ENCODE measurements around the gene CCDC187. TPM values are rescaled to one million over a fixed set of nuclear protein-coding genes. Genes with fewer than 3 reads are reported as not detected.

The CCDC187 gene
- total RNA-seq, 2 donors from 2014 or later: 0.04 to 0.09 TPM

DNA sequence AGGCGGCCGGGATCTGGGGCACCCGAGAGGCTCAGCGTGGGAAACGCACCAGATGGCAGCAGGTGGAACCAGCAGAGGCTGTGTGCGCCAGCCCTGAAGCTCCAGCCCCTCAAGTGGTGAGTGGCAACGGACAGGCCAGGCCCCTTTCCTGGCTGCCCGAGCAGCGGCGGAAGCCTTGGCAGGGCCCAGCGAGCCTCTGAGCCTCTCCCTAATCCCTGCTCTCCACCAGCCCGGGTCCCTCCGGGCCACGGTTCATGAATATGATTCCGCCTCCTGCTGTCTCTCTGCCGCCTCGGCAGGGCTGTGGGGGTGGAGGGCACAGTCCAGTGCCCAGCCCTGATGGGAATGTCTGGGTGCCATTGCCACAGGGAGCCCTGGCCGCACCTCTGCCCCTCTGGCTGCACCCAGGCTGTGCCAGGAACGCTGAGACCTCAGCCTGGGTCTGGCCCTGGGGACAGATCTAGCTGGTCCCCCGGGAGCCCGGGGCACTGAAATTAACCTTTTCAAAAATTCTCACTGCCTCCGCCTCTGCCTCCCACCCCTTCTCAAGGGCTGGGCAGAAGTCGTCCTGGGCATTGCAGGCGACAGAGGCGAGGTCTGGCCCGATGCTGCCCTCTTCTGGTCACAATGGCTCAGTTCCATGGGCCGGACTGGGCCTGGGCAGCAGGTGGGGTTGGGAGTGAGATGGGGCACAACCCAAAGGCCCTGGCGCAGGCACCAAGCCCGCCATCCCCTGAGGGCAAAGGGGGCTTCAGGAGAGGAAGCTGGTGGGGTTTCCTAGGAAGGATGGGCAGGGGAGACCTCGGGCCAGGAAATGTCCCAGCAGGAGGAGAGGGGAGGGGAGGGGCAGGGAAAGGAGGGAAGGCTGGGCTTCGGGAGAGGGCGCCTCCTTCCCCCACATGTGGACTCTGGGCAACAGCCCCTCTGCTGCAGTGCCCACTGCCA lies 20.3 kb downstream of the CCDC187 start:
- Mint-ChIP-seq H3K4me3 (no peak overlapping the region), H3K36me3 (ENCODE audit: low read depth) (no peaks in the 10 kb centered on the region), H3K27me3 (ENCODE audit: insufficient read depth) (no peaks in the 10 kb centered on the region), H3K27ac (no peak overlapping the region), H3K4me1 (no peaks in the 10 kb centered on the region), H3K9me3 (no peaks in the 10 kb centered on the region)
- WGBS, 2 experiments (ENCODE audit: insufficient coverage in 1 of 2, insufficient read length in 1 of 2): 57 to 58% methylated on average over 23 to 32 of the region's 32 CpGs
- Histone ChIP-seq H3K27me3 (ENCODE audit: control insufficient read depth, insufficient read depth, low read length, poor library complexity, severe bottlenecking) (no peaks in the 10 kb centered on the region), H3K27ac (ENCODE audit: low read depth, low read length) (no peak overlapping the region), H3K36me3 (ENCODE audit: control insufficient read depth, insufficient read depth, low read length) (no peaks in the 10 kb centered on the region), H3K4me1 (ENCODE audit: control insufficient read depth, insufficient read depth, low read length) (no peaks in the 10 kb centered on the region), H3K4me3 (ENCODE audit: low read length) (no peak overlapping the region), H3K9me3 (ENCODE audit: control insufficient read depth, low read length) (no peaks in the 10 kb centered on the region), H3K9ac (ENCODE audit: extremely low read depth, low read length, poor library complexity, severe bottlenecking) (no peak overlapping the region)
- TF ChIP-seq CTCF (conservative IDR thresholded peaks at IDR 0.05): peak; percentile 90
- peak; percentile 96 for DNase-seq

DNA sequence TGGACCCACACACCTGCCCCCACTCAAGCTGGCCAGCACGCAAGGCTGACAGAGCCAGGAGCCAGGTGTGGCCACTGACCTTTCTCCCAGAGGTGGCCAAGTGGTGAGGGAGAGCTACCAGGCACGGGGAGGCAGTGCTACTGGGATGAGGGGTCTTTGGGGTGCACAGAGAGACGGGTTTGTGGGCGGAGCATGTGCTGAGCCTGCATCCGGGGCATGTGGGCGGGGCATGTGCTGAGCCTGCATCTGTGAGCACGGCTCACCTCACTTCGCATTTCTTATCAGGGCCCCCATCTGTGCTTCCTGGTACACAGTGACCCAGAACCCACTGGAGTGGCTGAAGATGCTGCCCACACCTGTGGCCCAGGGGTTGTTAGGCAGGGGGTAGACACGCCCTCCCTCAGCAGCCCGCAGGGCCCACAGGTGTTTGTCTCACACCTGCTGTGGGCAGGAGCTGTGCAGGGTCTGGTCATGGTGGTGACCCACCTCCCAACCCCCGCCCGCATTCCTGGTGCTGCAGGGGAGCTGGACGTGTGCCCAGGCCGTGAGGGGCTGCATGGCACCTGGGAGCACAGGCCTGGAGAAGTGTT lies 21.5 kb downstream of the CCDC187 start:
- H3K9me3 Mint-ChIP-seq: no peaks in the 10 kb centered on the region
- no peaks in the 10 kb centered on the region for H3K36me3 Mint-ChIP-seq (ENCODE audit: low read depth)
- H3K9ac ChIP-seq (ENCODE audit: extremely low read depth, low read length, poor library complexity, severe bottlenecking): no peak overlapping the region
- H3K27me3 ChIP-seq (ENCODE audit: control insufficient read depth, insufficient read depth, low read length, poor library complexity, severe bottlenecking): no peaks in the 10 kb centered on the region
- no peaks in the 10 kb centered on the region for H3K27me3 Mint-ChIP-seq (ENCODE audit: insufficient read depth)
- no peaks in the 10 kb centered on the region for H3K4me1 ChIP-seq (ENCODE audit: control insufficient read depth, insufficient read depth, low read length)
- WGBS, 2 experiments (ENCODE audit: insufficient coverage in 1 of 2, insufficient read length in 1 of 2): 92 to 95% methylated on average over 10 to 14 of the region's 14 CpGs
- no peak overlapping the region for H3K27ac Mint-ChIP-seq
- DNase-seq: no peak
- no peaks in the 10 kb centered on the region for H3K4me1 Mint-ChIP-seq
- TF ChIP-seq CTCF (conservative IDR thresholded peaks at IDR 0.05): no peak
- H3K9me3 ChIP-seq (ENCODE audit: control insufficient read depth, low read length): no peaks in the 10 kb centered on the region
- no peak overlapping the region for H3K4me3 Mint-ChIP-seq
- no peaks in the 10 kb centered on the region for H3K36me3 ChIP-seq (ENCODE audit: control insufficient read depth, insufficient read depth, low read length)
- H3K27ac ChIP-seq (ENCODE audit: low read depth, low read length): no peak overlapping the region
- H3K4me3 ChIP-seq (ENCODE audit: low read length): no peak overlapping the region

- H3K36me3 ChIP-seq (ENCODE audit: control insufficient read depth, insufficient read depth, low read length): no peaks in the 10 kb centered on the region
- H3K4me1 ChIP-seq (ENCODE audit: control insufficient read depth, insufficient read depth, low read length): no peaks in the 10 kb centered on the region
- H3K27me3 Mint-ChIP-seq (ENCODE audit: insufficient read depth): no peaks in the 10 kb centered on the region
- H3K27ac Mint-ChIP-seq: no peak overlapping the region
- no peak overlapping the region for H3K9ac ChIP-seq (ENCODE audit: extremely low read depth, low read length, poor library complexity, severe bottlenecking)
- no peak overlapping the region for H3K27ac ChIP-seq (ENCODE audit: low read depth, low read length)
- no peak overlapping the region for H3K4me3 ChIP-seq (ENCODE audit: low read length)
- no peaks in the 10 kb centered on the region for H3K4me1 Mint-ChIP-seq
- no peak overlapping the region for H3K4me3 Mint-ChIP-seq
- no peaks in the 10 kb centered on the region for H3K27me3 ChIP-seq (ENCODE audit: control insufficient read depth, insufficient read depth, low read length, poor library complexity, severe bottlenecking)
- DNase-seq: no peak
- 90 to 92% methylated on average over 24 to 39 of the region's 39 CpGs for WGBS, 2 experiments (ENCODE audit: insufficient coverage in 1 of 2, insufficient read length in 1 of 2)
- TF ChIP-seq CTCF (conservative IDR thresholded peaks at IDR 0.05): no peak
- no peaks in the 10 kb centered on the region for H3K9me3 Mint-ChIP-seq
- H3K9me3 ChIP-seq (ENCODE audit: control insufficient read depth, low read length): no peaks in the 10 kb centered on the region
- no peaks in the 10 kb centered on the region for H3K36me3 Mint-ChIP-seq (ENCODE audit: low read depth)
Measured at GRCh38 chr9:136281421-136282271, 22.2 kb downstream of the CCDC187 start.

Measured in endodermal cell (in vitro differentiated cells).